Tibial nerve (tissue), 4 donors: Measurements from ENCODE around the gene FBXW7. TPM values are rescaled to one million over a fixed set of nuclear protein-coding genes. Genes with fewer than 3 reads are reported as not detected.

Source experiments
- DNase-seq, 2 donors: peaks; one replicate each; pipeline ENCODE4 v3.0.0-alpha.2; 2019; ENCODE audit warnings: low spot score in 2 of 2
- H3K27ac ChIP-seq, 4 donors: fragments of 200-600 bp; sonication (generic) in 3 of 4; one replicate each; pipeline ENCODE4 v1.5.1; 2017 to 2019; ENCODE audit warnings: mild to moderate bottlenecking in 1 of 4
- H3K27me3 ChIP-seq, 2 donors: fragments of 200-600 bp; sonication (generic) in 1 of 2; one replicate each; pipeline versions ENCODE4 v1.5.1 to v1.6.0; 2017 to 2019
- H3K36me3 ChIP-seq, 3 donors: fragments of 200-600 bp; sonication (generic); one replicate each; pipeline ENCODE4 v1.5.1; 2018 to 2019
- H3K4me1 ChIP-seq, 4 donors: fragments of 200-600 bp; sonication (generic) in 3 of 4; one replicate each; pipeline ENCODE4 v1.5.1; 2017 to 2019
- H3K4me3 ChIP-seq, 4 donors: fragments of 200-600 bp; sonication (generic) in 3 of 4; one replicate each; pipeline ENCODE4 v1.5.1; 2017 to 2019; ENCODE audit warnings: mild to moderate bottlenecking in 1 of 4, moderate library complexity in 1 of 4
- H3K9me3 ChIP-seq, 4 donors: fragments of 200-600 bp; sonication (generic) in 3 of 4; one replicate each; pipeline ENCODE4 v1.5.1; 2017 to 2019
- CTCF ChIP-seq, 5 experiments: fragments of 200-600 bp in 3 of 5; fragments of 450-650 bp in 2 of 5; sonication (generic) in 3 of 5; IDR thresholded peaks; one replicate each; pipeline ENCODE4 v1.5.1; 2016 to 2019; ENCODE audit warnings: antibody characterized with exemption in 5 of 5, mild to moderate bottlenecking in 3 of 5, moderate library complexity in 2 of 5
- EP300 ChIP-seq, 2 donors: sonication (generic); formaldehyde crosslinking; IDR thresholded peaks; one replicate each; pipeline ENCODE4 v1.6.1; 2017; ENCODE audit warnings: antibody characterized with exemption in 2 of 2, mild to moderate bottlenecking in 1 of 2
- POLR2A ChIP-seq, 2 donors: fragments of 450-650 bp; IDR thresholded peaks; one replicate each; pipeline ENCODE4 v1.6.1; 2017; ENCODE audit warnings: antibody characterized with exemption in 2 of 2, mild to moderate bottlenecking in 2 of 2, moderate library complexity in 2 of 2
- WGBS, 2 donors: methylation state at CpG; one replicate each; pipeline ENCODE4 v1.1.5; 2018; 5-methylcytosine and 5-hydroxymethylcytosine counted together
- total RNA-seq, 4 donors: library from RNA; depleted of rRNA; stranded (reverse); fragments of >200 nt; gene quantifications; one replicate each; pipeline ENCODE4 v1.1.0, GENCODE V29; 2016

FBXW7 gene
- total RNA-seq, 4 donors from 2014 or later = 40.8 to 85.7 (median 62.1) TPM

DNA sequence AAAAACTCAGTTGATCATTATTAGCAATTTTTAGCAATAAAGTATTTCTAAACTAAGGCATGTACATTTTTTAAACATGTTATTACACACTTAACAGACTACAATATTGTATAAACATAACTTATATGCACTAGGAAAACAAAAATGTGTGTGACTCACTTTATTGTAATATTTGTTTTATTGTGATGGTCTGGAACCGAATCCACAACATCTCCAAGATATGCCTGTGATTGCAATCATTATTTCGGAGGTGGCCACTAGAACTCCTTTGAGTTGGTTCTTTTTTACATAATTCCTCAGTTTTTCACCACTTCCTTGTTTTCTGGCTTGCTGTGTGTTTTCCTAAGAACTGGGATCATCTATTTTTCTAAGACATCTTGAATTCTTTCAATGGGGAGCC is 53.7 kb downstream of the FBXW7 start:
- no peak overlapping the region for H3K4me3 ChIP-seq
- TF ChIP-seq CTCF (IDR thresholded peaks at IDR 0.05) (no peak), EP300 (IDR thresholded peaks at IDR 0.05) (no peak), POLR2A (IDR thresholded peaks at IDR 0.05) (no peak)
- no peak for DNase-seq
- H3K27me3 ChIP-seq = no peaks in the 10 kb centered on the region
- 91 to 99% methylated on average over 2 of the region's 2 CpGs for WGBS, 2 donors
- no peaks in the 10 kb centered on the region for H3K9me3 ChIP-seq
- peaks cover 0 to 32% (median 3%) of the 10 kb centered on the region in 4 donors for H3K4me1 ChIP-seq
- H3K27ac ChIP-seq = no peak overlapping the region
- no peaks in the 10 kb centered on the region for H3K36me3 ChIP-seq

- Histone ChIP-seq H3K4me1 (peaks cover 0 to 19% (median 2%) of the 10 kb centered on the region in 4 donors), H3K9me3 (no peaks in the 10 kb centered on the region), H3K4me3 (no peak overlapping the region), H3K36me3 (no peaks in the 10 kb centered on the region), H3K27me3 (no peaks in the 10 kb centered on the region), H3K27ac (no peak overlapping the region)
- no peak for TF ChIP-seq EP300 (IDR thresholded peaks at IDR 0.05)
- TF ChIP-seq POLR2A (IDR thresholded peaks at IDR 0.05) = no peak
- no peak for TF ChIP-seq CTCF (IDR thresholded peaks at IDR 0.05)
- 95 to 96% methylated on average over 2 of the region's 2 CpGs for WGBS, 2 donors
- DNase-seq = no peak
These were observed 55.0 kb downstream of the FBXW7 start for GRCh38 chr4:152480901-152481300.

DNA sequence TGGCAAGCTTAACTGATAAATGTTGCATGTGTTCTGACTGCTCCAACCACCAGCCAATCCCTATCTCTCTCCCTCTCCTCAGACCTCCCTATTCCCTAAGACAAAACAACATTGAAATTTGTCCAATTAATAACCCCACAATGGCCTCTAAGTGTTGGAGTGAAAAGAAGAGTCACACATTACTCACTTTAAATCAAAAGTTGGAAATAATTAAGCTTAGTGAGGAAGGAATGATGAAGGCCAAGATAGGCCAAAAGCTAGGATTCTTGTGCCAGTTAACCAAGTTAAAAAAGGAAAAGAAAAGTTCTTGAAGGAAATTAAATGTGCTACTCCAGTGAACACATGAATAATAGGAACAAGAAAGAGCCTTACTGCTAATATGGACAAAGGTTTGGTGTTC is 55.6 kb downstream of the FBXW7 start:
- H3K27me3 ChIP-seq = no peaks in the 10 kb centered on the region
- no peaks in the 10 kb centered on the region for H3K36me3 ChIP-seq
- no peak for TF ChIP-seq CTCF (IDR thresholded peaks at IDR 0.05)
- no peak for TF ChIP-seq POLR2A (IDR thresholded peaks at IDR 0.05)
- TF ChIP-seq EP300 (IDR thresholded peaks at IDR 0.05) = no peak
- H3K4me1 ChIP-seq = peaks cover 0 to 16% (median 0%) of the 10 kb centered on the region in 4 donors
- no peak overlapping the region for H3K27ac ChIP-seq
- no peaks in the 10 kb centered on the region for H3K9me3 ChIP-seq
- no peak for DNase-seq
- H3K4me3 ChIP-seq = no peak overlapping the region

GRCh38 chr4:152479428-152480026 is 56.4 kb downstream of the FBXW7 start:
- TF ChIP-seq CTCF (IDR thresholded peaks at IDR 0.05) (no peak), EP300 (IDR thresholded peaks at IDR 0.05) (no peak), POLR2A (IDR thresholded peaks at IDR 0.05) (no peak)
- Histone ChIP-seq H3K27ac (no peak overlapping the region), H3K27me3 (no peaks in the 10 kb centered on the region), H3K4me3 (no peak overlapping the region), H3K4me1 (peaks cover 0 to 16% (median 0%) of the 10 kb centered on the region in 4 donors), H3K36me3 (no peaks in the 10 kb centered on the region), H3K9me3 (no peaks in the 10 kb centered on the region)
- DNase-seq = no peak
- 92% methylated on average over 5 of the region's 5 CpGs for WGBS, 2 donors

DNA sequence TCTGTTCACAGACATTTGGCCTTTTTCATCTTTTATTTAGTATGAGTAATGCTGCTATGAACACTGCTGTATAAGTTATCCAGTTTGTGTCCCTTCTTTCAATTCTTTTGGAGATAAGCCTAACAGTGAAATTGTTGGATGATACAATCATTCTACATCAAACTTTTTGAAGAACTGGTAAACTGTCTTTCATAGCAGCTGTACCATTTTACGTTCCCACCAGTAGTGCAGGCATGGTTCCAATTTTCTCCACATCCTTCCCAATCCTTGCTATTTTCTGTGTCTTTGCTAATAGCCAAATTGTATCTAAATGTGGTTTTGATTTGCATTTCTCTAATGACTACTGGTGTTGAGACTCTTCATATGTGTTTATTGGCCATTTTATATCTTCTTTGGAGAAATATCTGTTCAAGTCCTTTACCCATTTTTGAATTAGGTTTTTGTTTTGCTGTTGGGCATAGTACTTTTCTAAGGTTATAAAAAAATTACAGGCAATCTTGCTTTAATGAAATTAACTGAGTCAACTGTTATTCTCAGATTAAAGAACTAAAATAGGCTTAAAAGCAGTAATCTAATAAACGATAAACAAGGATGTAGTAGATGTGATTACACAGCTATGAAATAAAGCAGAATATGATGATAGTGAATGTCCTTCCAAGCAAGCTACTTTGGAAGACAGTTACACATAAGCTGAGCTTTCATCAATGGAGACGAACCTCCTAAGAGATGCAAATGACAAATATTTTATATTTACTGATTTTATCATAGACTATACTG is 57.2 kb downstream of the FBXW7 start:
- H3K4me1 ChIP-seq = peaks cover 0 to 16% (median 0%) of the 10 kb centered on the region in 4 donors
- H3K27me3 ChIP-seq = no peaks in the 10 kb centered on the region
- WGBS, 2 donors = 82 to 85% methylated on average over 3 of the region's 3 CpGs

More for the DNA sequence above, 57.2 kb downstream of the FBXW7 start:
- Histone ChIP-seq H3K36me3 (no peaks in the 10 kb centered on the region), H3K27ac (no peak overlapping the region), H3K4me3 (no peak overlapping the region), H3K9me3 (no peaks in the 10 kb centered on the region)
- TF ChIP-seq CTCF (IDR thresholded peaks at IDR 0.05) = no peak
- DNase-seq = no peak
